K562 treated with DMSO at 1 percent for 12 hours (cell line): ENCODE results near the gene BRPF1. TPM values are rescaled to one million over a fixed set of nuclear protein-coding genes. Genes with fewer than 3 reads are reported as not detected.

ENCODE experiments used
- total RNA-seq: library from RNA; unstranded; fragments of 300-600 nt; gene quantifications from 2 replicates; pipeline ENCODE4 v1.2.3, GENCODE V29; 2022; ENCODE audit not compliant: insufficient read depth

BRPF1 gene
- total RNA-seq: 14.7 and 30.4 TPM in 2 replicates

GRCh38 chr3:9731206-9732079 is at the start of gene BRPF1:
BRPF1 (plus strand) TSS chr3:9731735; CDS start chr3:9734141, 2,406 bp downstream.

GRCh38 chr3:9703736-9704346 is 27.7 kb upstream of the BRPF1 start, which contains the start of gene CPNE9:
CPNE9 (plus strand) TSS chr3:9703833; CDS start chr3:9703997, 164 bp downstream.

GRCh38 chr3:9749645-9750555 is 18.4 kb downstream of the BRPF1 start, which contains the start of gene OGG1:
OGG1 (plus strand) TSS chr3:9749952; CDS start chr3:9750287, 335 bp downstream.

GRCh38 chr3:9769426-9770275 is 38.1 kb downstream of the BRPF1 start, which contains the start of gene CAMK1:
CAMK1 (minus strand) TSS chr3:9769947; CDS start chr3:9767749, 2,198 bp downstream.

GRCh38 chr3:9792405-9793160 is 61.0 kb downstream of the BRPF1 start, which contains the start of the genes ARPC4 and TADA3:
ARPC4 (plus strand) TSS chr3:9793082; CDS start chr3:9793122, 40 bp downstream.
TADA3 (minus strand) TSS chr3:9792473; CDS start chr3:9791466, 1,007 bp downstream.

Other genes starting within 250 kb of the BRPF1 start
- not detected in 2 replicates for gene LHFPL4, start 177.9 kb upstream of the BRPF1 start, total RNA-seq
- gene MTMR14, start 82.2 kb upstream of the BRPF1 start, total RNA-seq: 53.3 and 72.2 TPM in 2 replicates
- not detected in 2 replicates for gene CPNE9, start 27.9 kb upstream of the BRPF1 start, total RNA-seq
- 21.3 and 31.6 TPM in 2 replicates for gene OGG1, start 18.2 kb downstream of the BRPF1 start, total RNA-seq
- 11.2 and 13.1 TPM in 2 replicates for gene CAMK1, start 38.2 kb downstream of the BRPF1 start, total RNA-seq
- 103 TPM in 2 replicates for gene TADA3, start 60.7 kb downstream of the BRPF1 start, total RNA-seq
- gene ARPC4, start 61.3 kb downstream of the BRPF1 start, total RNA-seq: 37.5 and 57.4 TPM in 2 replicates
- 41.4 and 97.9 TPM in 2 replicates for gene TTLL3, start 78.5 kb downstream of the BRPF1 start, total RNA-seq
- gene RPUSD3, start 112.3 kb downstream of the BRPF1 start, total RNA-seq: 77.6 and 82.0 TPM in 2 replicates
- gene CIDEC, start 148.5 kb downstream of the BRPF1 start, total RNA-seq: not detected in 2 replicates
- 57.8 and 66.0 TPM in 2 replicates for gene JAGN1, start 158.9 kb downstream of the BRPF1 start, total RNA-seq
- 0.64 and 0.67 TPM in 2 replicates for gene IL17RE, start 171.1 kb downstream of the BRPF1 start, total RNA-seq
- 34.1 and 39.6 TPM in 2 replicates for gene IL17RC, start 185.4 kb downstream of the BRPF1 start, total RNA-seq
- gene CRELD1, start 202.1 kb downstream of the BRPF1 start, total RNA-seq: 18.5 and 28.3 TPM in 2 replicates
- 1.3 and 2.8 TPM in 2 replicates for gene PRRT3, start 220.7 kb downstream of the BRPF1 start, total RNA-seq